Measurements from ENCODE around the gene C5AR1.

GRCh38 chr19:47353307-47353712, 43.6 kb downstream of the C5AR1 start:
- TF ChIP-seq EZH2phosphoT487 (IDR thresholded peaks at IDR 0.05; ENCODE audit: borderline replicate concordance, low read depth, low read length): no peak
- TF ChIP-seq CTCF (conservative IDR thresholded peaks at IDR 0.05; ENCODE audit: low read length): no peak
